Prostate gland (tissue), 2 donors: ENCODE data around the gene SCD. TPM values are rescaled to one million over a fixed set of nuclear protein-coding genes. Genes with fewer than 3 reads are reported as not detected.

Experiments used
- DNase-seq: peaks from one replicate; pipeline ENCODE4 v3.0.0-alpha.2; 2019; ENCODE audit warnings: low spot score
- H3K27ac ChIP-seq, 2 donors: fragments of 200-600 bp; sonication (generic); 2 replicates each; pipeline ENCODE4 v1.5.1; 2017 to 2019
- H3K27me3 ChIP-seq: fragments of 200-600 bp; sonication (generic); replicated peaks from 2 replicates; pipeline ENCODE4 v1.5.1; 2019; ENCODE audit not compliant: insufficient read depth
- H3K36me3 ChIP-seq, 2 donors: fragments of 200-600 bp; sonication (generic); 1 replicate in 1 of 2; 2 replicates in 1 of 2; pipeline versions ENCODE4 v1.5.1 to v1.8.1; 2017 to 2019
- H3K4me1 ChIP-seq: fragments of 200-600 bp; sonication (generic); replicated peaks from 2 replicates; pipeline ENCODE4 v1.5.1; 2019
- H3K4me3 ChIP-seq, 2 donors: fragments of 200-600 bp; sonication (generic); 2 replicates each; pipeline ENCODE4 v1.5.1; 2017 to 2019
- H3K9me3 ChIP-seq: fragments of 200-600 bp; sonication (generic); 2 replicates; pipeline ENCODE4 v1.5.1; 2017
- POLR2A ChIP-seq: fragments of 450-650 bp; IDR thresholded peaks from one replicate; pipeline ENCODE4 v1.6.1; 2016; ENCODE audit warnings: antibody characterized with exemption, mild to moderate bottlenecking
- POLR2AphosphoS5 ChIP-seq: sonication (generic); formaldehyde crosslinking; IDR thresholded peaks from one replicate; pipeline ENCODE4 v1.6.1; 2017; ENCODE audit warnings: antibody characterized with exemption
- WGBS: methylation state at CpG from one replicate; pipeline ENCODE4 v1.1.5; 2018; 5-methylcytosine and 5-hydroxymethylcytosine counted together
- intact Hi-C: fragments of 100-400 bp; cut with DNase I; formaldehyde crosslinking; loops from one replicate; pipeline ENCODE4 v1.14.2; 2022
- total RNA-seq, 2 donors: library from RNA; depleted of rRNA; stranded (reverse); fragments of >200 nt; gene quantifications; one replicate each; pipeline ENCODE4 v1.1.0, GENCODE V29; 2016
- TF ChIP-seq, protein P1 (sequence below), 4 experiments: fragments of 200-600 bp in 2 of 4; fragments of 450-650 bp in 2 of 4; sonication (generic) in 2 of 4; IDR thresholded peaks; 1 replicate in 3 of 4; 2 replicates in 1 of 4; pipeline ENCODE4 v1.5.1; 2016 to 2019; ENCODE audit warnings: antibody characterized with exemption in 4 of 4, mild to moderate bottlenecking in 2 of 4, moderate library complexity in 2 of 4

SCD gene
- total RNA-seq, 2 donors from 2014 or later = 95.5 to 179 TPM

DNA sequence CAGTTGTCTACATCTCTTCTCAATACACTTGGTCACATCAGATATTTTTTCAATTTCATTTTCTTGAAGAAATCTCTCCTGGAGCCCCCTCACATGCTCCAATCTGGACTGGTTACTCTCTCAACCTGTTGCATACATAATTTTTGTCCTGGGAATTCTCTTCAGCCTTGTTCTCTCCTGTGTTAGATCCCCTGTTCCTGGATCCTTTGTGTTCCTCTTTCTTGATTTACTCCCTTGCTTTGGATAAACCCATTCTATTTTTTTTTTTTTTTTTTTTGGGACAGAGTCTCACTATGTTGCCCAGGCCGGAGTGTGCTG lies 45.6 kb downstream of the SCD start:
- intact Hi-C loops = no loop called here
- no peak for DNase-seq
- Histone ChIP-seq H3K4me3 (no peak overlapping the region), H3K36me3 (no peaks in the 10 kb centered on the region), H3K4me1 (no peaks in the 10 kb centered on the region), H3K27me3 (no peaks in the 10 kb centered on the region), H3K27ac (no peak overlapping the region), H3K9me3 (no peaks in the 10 kb centered on the region)
- TF ChIP-seq POLR2A (no peak), POLR2AphosphoS5 (no peak)
- TF ChIP-seq, protein P1, sequence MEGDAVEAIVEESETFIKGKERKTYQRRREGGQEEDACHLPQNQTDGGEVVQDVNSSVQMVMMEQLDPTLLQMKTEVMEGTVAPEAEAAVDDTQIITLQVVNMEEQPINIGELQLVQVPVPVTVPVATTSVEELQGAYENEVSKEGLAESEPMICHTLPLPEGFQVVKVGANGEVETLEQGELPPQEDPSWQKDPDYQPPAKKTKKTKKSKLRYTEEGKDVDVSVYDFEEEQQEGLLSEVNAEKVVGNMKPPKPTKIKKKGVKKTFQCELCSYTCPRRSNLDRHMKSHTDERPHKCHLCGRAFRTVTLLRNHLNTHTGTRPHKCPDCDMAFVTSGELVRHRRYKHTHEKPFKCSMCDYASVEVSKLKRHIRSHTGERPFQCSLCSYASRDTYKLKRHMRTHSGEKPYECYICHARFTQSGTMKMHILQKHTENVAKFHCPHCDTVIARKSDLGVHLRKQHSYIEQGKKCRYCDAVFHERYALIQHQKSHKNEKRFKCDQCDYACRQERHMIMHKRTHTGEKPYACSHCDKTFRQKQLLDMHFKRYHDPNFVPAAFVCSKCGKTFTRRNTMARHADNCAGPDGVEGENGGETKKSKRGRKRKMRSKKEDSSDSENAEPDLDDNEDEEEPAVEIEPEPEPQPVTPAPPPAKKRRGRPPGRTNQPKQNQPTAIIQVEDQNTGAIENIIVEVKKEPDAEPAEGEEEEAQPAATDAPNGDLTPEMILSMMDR (IDR thresholded peaks at IDR 0.05) = no peak
- 100% methylated on average over 1 of the region's 1 CpG for WGBS

DNA sequence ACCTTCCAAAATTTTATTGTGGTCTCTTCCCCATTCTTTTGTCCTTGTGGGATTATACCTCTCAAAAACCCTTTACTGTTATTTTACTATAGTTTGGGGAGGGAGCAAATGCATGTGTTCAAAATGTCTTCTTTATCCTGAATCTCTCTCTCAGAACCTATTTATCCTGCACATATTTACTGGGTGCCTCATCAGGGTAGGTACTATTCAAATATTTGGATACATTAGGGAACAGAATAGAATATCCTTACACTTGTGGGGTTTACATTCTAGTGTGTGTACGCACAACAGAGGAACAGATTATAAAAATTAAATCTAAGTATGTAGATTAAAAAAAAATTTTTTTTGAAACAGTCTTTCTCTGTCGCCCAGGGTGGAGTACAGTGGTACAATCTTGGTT lies 48.6 kb downstream of the SCD start:
- intact Hi-C loops = no loop called here
- Histone ChIP-seq H3K27me3 (no peaks in the 10 kb centered on the region), H3K36me3 (no peaks in the 10 kb centered on the region), H3K9me3 (no peaks in the 10 kb centered on the region), H3K4me1 (no peaks in the 10 kb centered on the region), H3K4me3 (no peak overlapping the region), H3K27ac (no peak overlapping the region)
- 92% methylated on average over 2 of the region's 2 CpGs for WGBS
- DNase-seq = no peak
- TF ChIP-seq POLR2AphosphoS5 (no peak), POLR2A (no peak)
- TF ChIP-seq, protein P1 (IDR thresholded peaks at IDR 0.05) = no peak

DNA sequence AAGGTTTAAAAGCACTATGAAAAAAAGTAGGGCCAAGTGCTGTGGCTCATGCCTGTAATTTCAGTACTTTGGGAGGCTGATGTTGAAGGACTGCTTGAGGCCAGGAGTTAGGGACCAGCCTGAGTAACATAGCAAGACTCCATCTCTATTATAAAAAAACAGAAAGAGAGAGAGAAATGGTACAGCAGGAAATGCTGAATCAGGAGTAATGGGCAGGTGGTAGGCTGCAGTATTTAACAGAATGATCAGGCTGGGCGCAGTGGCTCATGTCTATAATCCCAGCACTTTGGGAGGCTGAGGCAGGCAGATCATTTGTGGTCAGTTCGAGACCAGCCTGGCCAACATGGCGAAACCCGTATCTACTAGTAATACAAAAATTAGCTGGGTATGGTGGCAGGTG lies 49.6 kb downstream of the SCD start:
- Histone ChIP-seq H3K36me3 (no peaks in the 10 kb centered on the region), H3K27me3 (no peaks in the 10 kb centered on the region), H3K4me1 (no peaks in the 10 kb centered on the region), H3K27ac (no peak overlapping the region), H3K4me3 (no peak overlapping the region), H3K9me3 (no peaks in the 10 kb centered on the region)
- TF ChIP-seq POLR2AphosphoS5 (no peak), POLR2A (no peak)
- TF ChIP-seq, protein P1 (IDR thresholded peaks at IDR 0.05) = no peak
- whole genome bisulfite sequencing = 97% methylated on average over 4 of the region's 4 CpGs
- intact Hi-C loops = no loop called here
- DNase-seq = no peak

DNA sequence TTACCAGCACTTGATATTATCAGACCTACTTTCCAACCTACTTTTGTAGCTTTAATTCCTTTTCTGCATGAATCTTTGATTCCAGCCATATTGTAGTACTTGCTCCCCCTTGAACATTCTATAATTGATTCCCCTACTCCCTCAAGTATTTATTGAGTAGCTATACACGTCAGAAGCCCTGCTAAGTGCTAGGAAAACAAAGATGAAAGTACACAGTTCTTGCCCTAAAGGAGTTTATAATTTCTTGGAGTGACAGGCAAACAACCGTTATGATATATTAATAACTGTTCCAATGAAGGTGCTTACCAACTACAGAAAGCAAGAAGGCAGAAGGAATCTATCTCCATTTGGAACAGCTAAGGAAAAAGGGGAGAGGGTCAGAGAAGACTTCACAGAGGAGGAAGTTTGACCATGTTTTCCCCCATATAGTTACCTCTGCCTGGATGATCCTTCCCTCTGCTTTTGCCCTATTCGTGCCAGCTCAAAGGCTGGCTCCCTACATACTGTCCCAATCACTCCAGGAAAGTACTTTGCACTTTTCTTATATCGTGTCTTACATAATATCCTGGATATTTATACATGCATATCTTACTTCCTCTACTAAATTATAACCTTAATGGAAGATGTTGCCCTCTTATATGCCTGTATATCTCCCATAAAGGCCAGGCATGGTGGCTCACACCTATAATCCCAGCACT lies 54.7 kb downstream of the SCD start:
- TF ChIP-seq POLR2AphosphoS5 (no peak), POLR2A (no peak)
- TF ChIP-seq, protein P1 (IDR thresholded peaks at IDR 0.05) = no peak
- Histone ChIP-seq H3K9me3 (no peaks in the 10 kb centered on the region), H3K4me3 (no peak overlapping the region), H3K27me3 (no peaks in the 10 kb centered on the region), H3K36me3 (no peaks in the 10 kb centered on the region), H3K4me1 (no peaks in the 10 kb centered on the region), H3K27ac (no peak overlapping the region)
- intact Hi-C loops = no loop called here
- WGBS = 67% methylated on average over 4 of the region's 4 CpGs
- DNase-seq = no peak

DNA sequence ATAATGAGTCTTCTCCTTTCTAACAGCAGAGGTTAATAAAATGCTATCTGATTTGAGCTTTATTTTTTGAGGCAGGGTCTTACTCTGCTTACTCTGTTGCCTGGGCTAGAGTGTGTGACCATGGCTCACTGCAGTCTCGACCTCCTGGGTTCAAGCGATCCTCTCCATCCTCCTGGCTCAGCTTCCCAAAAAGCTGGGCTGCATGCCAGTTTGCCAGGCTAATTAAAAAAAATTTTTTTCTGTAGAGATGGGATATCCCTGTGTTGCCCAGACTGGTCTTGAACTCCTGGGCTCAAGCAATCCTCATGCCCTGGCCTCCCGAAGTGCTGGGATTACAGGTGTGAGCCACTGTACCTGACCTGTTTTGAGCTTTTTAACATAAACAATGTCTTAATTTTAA lies 56.7 kb downstream of the SCD start:
- Histone ChIP-seq H3K4me3 (no peak overlapping the region), H3K27ac (no peak overlapping the region), H3K36me3 (no peaks in the 10 kb centered on the region), H3K27me3 (no peaks in the 10 kb centered on the region), H3K4me1 (no peaks in the 10 kb centered on the region), H3K9me3 (no peaks in the 10 kb centered on the region)
- TF ChIP-seq, protein P1 (IDR thresholded peaks at IDR 0.05) = no peak
- TF ChIP-seq POLR2AphosphoS5 (no peak), POLR2A (no peak)
- WGBS = 47% methylated on average over 3 of the region's 3 CpGs
- no peak for DNase-seq
- intact Hi-C loops = no loop called here
